AG09309 (cell line): ENCODE data around the gene MAZ.
"Not testable (repeated sequence)": the region's sequence is repeated elsewhere in the genome, so short reads cannot be mapped to it uniquely, and the experiment has no call there.

Source experiments
- DNase-seq: peaks from one replicate; pipeline ENCODE4 v3.0.0-alpha.2; 2010; ENCODE audit warnings: low read depth
- H3K4me3 ChIP-seq: 2 replicates; pipeline ENCODE4 v1.5.1; 2011; ENCODE audit warnings: mild to moderate bottlenecking, low read depth, low read length, moderate library complexity; ENCODE audit not compliant: control insufficient read depth
- TF ChIP-seq, protein P1 (sequence below): IDR thresholded peaks from 2 replicates; pipeline ENCODE4 v1.5.1; 2011; ENCODE audit warnings: mild to moderate bottlenecking, low read depth, low read length, inconsistent platforms; ENCODE audit not compliant: insufficient read depth, control insufficient read depth; ENCODE audit errors: missing control alignments

The MAZ gene

DNA sequence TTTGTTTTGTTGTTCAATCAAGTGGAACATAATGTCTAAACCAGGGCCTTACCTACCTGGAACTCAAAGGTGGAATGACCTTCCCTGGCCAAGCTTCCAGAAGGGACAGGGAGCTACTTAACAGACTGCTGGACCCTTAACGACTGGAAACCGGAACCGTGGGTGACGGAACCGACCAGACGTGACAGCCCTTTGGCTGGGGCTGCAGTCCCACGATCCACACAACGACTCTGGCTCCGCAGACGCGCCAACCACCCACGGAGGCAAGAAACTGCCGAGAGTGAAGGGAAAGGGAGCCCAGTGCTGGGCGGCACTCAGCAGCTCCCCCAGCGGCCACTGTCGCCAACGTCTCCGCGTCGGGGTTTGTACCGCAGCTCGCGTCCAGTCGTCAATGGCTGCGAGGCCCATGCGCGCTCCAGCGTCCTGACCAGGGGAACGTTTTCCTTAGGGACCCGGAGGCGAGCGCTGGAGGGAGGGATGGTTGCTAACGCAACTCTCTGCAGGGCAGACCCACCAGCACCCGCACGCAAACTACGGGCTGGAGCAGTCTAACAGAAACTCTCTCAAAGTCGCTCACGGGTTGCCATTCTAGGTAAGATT lies 21.3 kb upstream of the MAZ start:
- no peak overlapping the region for H3K4me3 ChIP-seq
- TF ChIP-seq, protein P1, sequence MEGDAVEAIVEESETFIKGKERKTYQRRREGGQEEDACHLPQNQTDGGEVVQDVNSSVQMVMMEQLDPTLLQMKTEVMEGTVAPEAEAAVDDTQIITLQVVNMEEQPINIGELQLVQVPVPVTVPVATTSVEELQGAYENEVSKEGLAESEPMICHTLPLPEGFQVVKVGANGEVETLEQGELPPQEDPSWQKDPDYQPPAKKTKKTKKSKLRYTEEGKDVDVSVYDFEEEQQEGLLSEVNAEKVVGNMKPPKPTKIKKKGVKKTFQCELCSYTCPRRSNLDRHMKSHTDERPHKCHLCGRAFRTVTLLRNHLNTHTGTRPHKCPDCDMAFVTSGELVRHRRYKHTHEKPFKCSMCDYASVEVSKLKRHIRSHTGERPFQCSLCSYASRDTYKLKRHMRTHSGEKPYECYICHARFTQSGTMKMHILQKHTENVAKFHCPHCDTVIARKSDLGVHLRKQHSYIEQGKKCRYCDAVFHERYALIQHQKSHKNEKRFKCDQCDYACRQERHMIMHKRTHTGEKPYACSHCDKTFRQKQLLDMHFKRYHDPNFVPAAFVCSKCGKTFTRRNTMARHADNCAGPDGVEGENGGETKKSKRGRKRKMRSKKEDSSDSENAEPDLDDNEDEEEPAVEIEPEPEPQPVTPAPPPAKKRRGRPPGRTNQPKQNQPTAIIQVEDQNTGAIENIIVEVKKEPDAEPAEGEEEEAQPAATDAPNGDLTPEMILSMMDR: peak; percentile 86
- no peak for DNase-seq

DNA sequence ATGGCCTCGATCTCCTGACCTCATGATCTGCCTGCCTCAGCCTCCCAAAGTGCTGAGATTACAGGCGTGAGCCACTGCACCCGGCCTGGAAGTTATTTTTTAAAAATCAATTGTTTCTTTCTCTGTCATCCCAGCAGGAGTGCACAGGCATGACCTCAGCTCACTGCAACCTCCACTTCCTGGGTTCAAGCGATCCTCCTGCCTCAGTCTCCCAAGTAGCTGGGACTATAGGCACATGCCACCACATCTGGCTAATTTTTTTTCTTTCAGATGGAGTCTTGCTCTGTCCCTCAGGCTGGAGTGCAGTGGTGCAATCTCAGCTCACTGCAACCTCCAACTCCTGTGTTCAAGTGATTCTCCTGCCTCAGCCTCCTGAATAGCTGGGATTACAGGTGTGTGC lies 19.2 kb upstream of the MAZ start:
- not testable (repeated sequence) for DNase-seq, H3K4me3 ChIP-seq

DNA sequence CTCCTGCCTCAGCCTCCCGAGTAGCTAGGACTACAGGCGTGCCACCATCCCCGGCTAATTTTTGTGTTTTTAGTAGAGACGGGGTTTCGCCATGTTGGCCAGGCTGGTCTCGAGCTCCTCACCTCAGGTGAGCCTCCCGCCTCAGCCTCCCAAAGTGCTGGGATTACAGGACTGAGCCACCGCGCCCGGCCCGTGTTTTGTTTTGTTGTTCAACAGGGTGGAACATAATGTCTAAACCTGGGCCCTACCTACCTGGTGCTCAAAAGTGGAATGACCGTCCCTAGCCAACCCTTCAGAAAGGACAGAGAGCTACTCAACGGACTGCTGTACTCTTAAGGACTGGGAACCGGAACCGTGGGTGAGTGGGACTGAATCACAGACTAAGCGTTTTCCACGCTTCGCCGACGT lies 16.6 kb upstream of the MAZ start:
- H3K4me3 ChIP-seq: peak overlapping the region; percentile 72

DNA sequence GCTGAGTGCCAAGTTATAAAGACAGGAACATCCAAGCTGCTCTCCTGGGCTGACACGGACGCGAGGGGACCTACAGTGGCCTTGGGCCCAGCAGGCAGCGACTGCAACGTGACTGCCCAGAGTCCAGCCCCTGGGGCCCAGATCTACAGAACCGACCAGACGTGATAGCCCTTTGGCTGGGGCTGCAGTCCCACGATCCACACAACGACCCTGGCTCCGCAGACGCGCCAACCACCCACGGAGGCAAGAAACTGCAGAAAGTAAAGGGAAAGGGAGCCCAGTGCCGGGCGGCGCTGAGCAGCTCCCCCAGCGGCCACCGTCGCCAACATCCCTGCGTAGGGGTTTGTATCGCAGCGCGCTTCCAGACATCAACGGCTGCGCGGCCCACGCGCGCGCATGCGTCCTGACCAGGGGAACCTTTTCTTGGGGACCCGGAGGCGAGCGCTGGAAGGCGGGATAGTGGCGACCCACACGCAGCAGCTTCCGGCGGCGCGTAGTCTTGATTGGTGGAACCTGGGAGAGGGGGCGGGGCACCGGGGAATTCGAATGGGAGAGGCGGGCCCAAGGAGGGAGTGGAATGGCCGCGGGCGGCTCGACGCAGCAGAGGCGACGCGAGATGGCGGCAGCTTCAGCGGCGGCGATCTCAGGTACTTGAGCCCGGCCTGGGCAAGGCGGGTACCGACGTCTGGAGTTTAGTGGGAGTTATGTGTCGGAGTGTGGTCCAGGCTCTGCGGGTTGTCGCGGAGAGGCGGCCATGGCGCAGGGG lies 16.0 kb upstream of the MAZ start, which contains the start of gene KIF22:
Gene KIF22 (plus strand): TSS at position 569 of the 766 bp plus-strand sequence. CDS start 9 bp downstream, at position 578.
- DNase-seq: peak; percentile 93
- TF ChIP-seq, protein P1: peak; percentile 77
- H3K4me3 ChIP-seq: peak within 1 kb of the TSS; percentile 72

More for the DNA sequence above, 16.6 kb upstream of the MAZ start:
- TF ChIP-seq, protein P1: no peak
- no peak for DNase-seq

DNA sequence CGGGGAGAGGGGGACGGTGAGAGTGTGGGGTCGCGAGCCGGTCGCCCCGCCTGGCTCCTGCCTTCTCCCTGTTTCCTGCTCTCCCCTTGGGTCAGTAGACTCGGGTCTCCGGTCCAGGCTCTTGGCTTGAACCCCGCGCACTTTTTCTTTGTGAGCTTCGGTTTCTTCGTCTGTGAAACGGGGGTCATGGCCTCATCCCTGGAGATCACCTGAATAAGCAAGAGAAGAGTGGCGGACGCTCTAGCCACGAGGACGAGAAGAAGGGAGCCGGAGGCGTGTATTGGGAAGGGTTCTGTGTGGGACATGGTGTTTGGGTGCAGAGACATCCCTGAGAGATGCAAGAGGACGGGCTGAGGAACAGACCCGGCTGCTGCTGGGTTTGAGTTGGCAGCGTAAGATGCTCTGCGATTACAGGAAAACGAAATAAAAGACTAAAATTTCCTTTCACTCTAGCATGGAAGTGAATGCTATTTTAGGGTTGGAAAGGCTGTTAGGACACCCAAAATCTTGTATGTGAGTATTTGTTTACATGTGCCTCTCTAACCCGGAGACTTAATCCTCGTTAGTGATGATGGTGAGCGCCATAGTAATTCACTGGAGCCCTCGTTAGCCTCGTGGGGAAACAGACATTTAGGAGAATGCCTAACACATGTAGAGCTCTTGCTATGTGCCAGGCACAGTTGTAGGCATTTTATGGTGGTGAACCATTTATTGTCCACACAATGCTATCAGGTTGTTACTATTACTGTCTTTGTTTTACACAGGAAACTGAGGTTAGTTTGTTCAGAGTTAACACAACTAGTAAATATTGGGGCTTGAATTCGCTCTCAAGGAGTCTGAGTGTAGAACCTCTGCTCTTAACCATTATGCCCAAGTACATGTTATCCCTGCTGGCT lies 15.1 kb upstream of the MAZ start:
- DNase-seq: no peak
- H3K4me3 ChIP-seq: peak overlapping the region; percentile 72

DNA sequence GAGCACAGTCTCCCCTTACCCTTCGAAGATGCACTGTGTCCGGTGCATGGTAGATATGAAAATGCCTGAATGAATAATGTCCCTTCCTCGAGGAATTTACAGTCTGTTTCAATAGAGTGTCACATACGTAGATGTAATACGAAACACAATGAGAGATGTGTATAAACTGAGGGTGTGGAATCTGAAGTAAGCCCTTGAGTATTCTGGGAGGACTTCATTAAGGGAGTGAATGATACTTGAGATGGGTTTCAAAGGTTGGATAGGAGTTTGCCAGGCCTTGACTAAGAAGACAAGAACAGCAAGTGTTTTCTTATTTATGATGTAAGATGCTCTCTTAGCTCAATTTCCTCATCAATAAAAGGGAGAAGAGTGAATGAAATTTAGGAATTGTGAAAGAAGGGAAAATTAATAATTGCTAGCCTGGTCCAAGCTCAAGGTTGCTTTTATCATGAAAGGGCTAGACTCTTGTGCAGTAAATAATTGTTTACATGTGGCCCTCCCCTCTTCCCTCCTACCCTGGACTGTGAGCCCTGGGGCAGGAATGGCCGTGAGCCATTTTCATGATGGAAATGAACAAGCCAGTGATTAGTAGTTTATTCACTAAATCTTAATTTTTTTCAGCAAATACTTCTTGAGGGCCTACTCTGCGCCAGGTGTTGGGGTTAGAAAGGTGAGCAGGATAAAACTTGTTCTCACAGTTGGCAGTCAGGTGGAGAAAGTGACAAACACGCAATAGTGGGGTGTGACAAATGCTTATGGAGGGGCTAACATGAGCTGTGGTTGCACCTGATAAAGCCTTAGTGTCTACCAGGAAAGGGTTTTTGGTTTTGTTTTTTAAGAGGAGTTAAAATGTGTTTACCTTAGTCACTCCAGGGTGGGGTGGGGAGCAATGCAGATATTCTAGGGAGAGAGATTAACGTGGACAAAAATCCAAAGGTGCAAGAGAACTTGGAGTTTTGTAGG lies 14.2 kb upstream of the MAZ start:
- no peak for DNase-seq
- TF ChIP-seq, protein P1: no peak
- H3K4me3 ChIP-seq: peak overlapping the region; percentile 72

More for the DNA sequence above, 15.1 kb upstream of the MAZ start:
- TF ChIP-seq, protein P1: no peak

DNA sequence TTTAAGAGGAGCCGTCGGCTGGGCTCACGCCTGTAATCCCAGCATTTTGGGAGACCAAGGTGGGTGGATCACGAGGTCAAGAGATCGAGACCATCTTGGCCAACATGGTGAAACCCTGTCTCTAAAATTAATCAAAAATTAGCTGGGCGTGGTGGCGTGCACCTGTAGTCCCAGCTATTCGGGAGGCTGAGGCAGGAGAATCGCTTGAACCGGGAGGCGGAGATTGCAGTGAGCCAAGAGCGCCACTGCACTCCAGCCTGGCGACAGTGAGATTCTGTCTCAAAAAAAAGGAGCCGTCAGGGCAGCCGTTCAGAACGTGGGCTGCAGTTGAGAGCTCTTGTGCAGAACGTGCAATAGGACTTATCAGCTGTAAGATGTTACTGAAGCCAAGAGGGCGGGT lies 13.2 kb upstream of the MAZ start:
- DNase-seq, H3K4me3 ChIP-seq: not testable (repeated sequence)
